HEK293T (cell line): ENCODE data around the gene SOX13.

ENCODE experiments used
- BHLHE40 ChIP-seq: fragments of 450-650 bp; IDR thresholded peaks from 2 replicates; pipeline ENCODE4 v1.6.1; 2016; ENCODE audit warnings: mild to moderate bottlenecking, moderate library complexity, borderline replicate concordance
- ELF4 ChIP-seq: fragments of 450-650 bp; IDR thresholded peaks from 2 replicates; pipeline ENCODE4 v1.6.1; 2017; ENCODE audit warnings: antibody characterized with exemption
- FOXA1 ChIP-seq: fragments of 450-650 bp; IDR thresholded peaks from 2 replicates; pipeline ENCODE4 v1.6.1; 2016; ENCODE audit warnings: mild to moderate bottlenecking
- FOXK2 ChIP-seq: fragments of 450-650 bp; IDR thresholded peaks from 2 replicates; pipeline ENCODE4 v1.6.1; 2016; ENCODE audit warnings: mild to moderate bottlenecking
- NFRKB ChIP-seq: fragments of 450-650 bp; IDR thresholded peaks from 2 replicates; pipeline ENCODE4 v1.6.1; 2016; ENCODE audit warnings: mild to moderate bottlenecking, moderate library complexity
- PKNOX1 ChIP-seq: fragments of 450-650 bp; IDR thresholded peaks from 2 replicates; pipeline ENCODE4 v1.6.1; 2016
- SUZ12 ChIP-seq: fragments of 450-650 bp; IDR thresholded peaks from 2 replicates; pipeline ENCODE4 v1.6.1; 2016; ENCODE audit warnings: mild to moderate bottlenecking
- TARDBP ChIP-seq: fragments of 450-650 bp; IDR thresholded peaks from 2 replicates; pipeline ENCODE4 v1.6.1; 2016
- ZNF384 ChIP-seq: fragments of 450-650 bp; IDR thresholded peaks from 2 replicates; pipeline ENCODE4 v1.6.1; 2016

GRCh38 chr1:204065174-204065985 lies 7.5 kb upstream of the SOX13 start:
- TF ChIP-seq FOXK2 (no peak), NFRKB (no peak), ELF4 (no peak), FOXA1 (no peak), TARDBP (no peak), SUZ12 (no peak), BHLHE40 (no peak), PKNOX1 (no peak), ZNF384 (no peak)
